ENCODE results near the gene ATXN1. TPM values are rescaled to one million over a fixed set of nuclear protein-coding genes. Genes with fewer than 3 reads are reported as not detected.

ATXN1 gene
- total RNA-seq, 1 experiment from 2014 or later = 10.4 TPM

GRCh38 chr6:16352258-16352635, 409.0 kb downstream of the ATXN1 start:
- no peak for DNase-seq (ENCODE audit: low read depth)

- DNase-seq (ENCODE audit: low read depth) = no peak
Observed at GRCh38 chr6:16349544-16349943, 411.7 kb downstream of the ATXN1 start.

- no peak for DNase-seq (ENCODE audit: low read depth)
Observed at GRCh38 chr6:16346831-16347230, 414.4 kb downstream of the ATXN1 start.

- peak; percentile 85 for DNase-seq (ENCODE audit: low read depth)
Observed at GRCh38 chr6:16345449-16346330, 415.6 kb downstream of the ATXN1 start.

- DNase-seq (ENCODE audit: low read depth) = no peak
Observed at GRCh38 chr6:16344756-16345155, 416.5 kb downstream of the ATXN1 start.

GRCh38 chr6:16343593-16343992, 417.7 kb downstream of the ATXN1 start:
- no peak for DNase-seq (ENCODE audit: low read depth)

GRCh38 chr6:16339265-16339587, 422.0 kb downstream of the ATXN1 start:
- DNase-seq (ENCODE audit: low read depth) = no peak

- DNase-seq (ENCODE audit: low read depth) = peak; percentile 98
Observed at GRCh38 chr6:16338577-16339264, 422.5 kb downstream of the ATXN1 start.

GRCh38 chr6:16337295-16337975, 423.8 kb downstream of the ATXN1 start:
- DNase-seq (ENCODE audit: low read depth) = no peak

- DNase-seq (ENCODE audit: low read depth) = no peak
Observed at GRCh38 chr6:16336911-16337294, 424.4 kb downstream of the ATXN1 start.

- no peak for DNase-seq (ENCODE audit: low read depth)
Observed at GRCh38 chr6:16336056-16336818, 425.0 kb downstream of the ATXN1 start.

- no peak for DNase-seq (ENCODE audit: low read depth)
Observed at GRCh38 chr6:16335176-16335575, 426.1 kb downstream of the ATXN1 start.

GRCh38 chr6:16334671-16335070, 426.6 kb downstream of the ATXN1 start:
- peak; percentile 87 for DNase-seq (ENCODE audit: low read depth)

GRCh38 chr6:16333580-16333979, 427.7 kb downstream of the ATXN1 start:
- DNase-seq (ENCODE audit: low read depth) = peak; percentile 58

- peak; percentile 66 for DNase-seq (ENCODE audit: low read depth)
Observed at GRCh38 chr6:16332175-16332542, 429.1 kb downstream of the ATXN1 start.

GRCh38 chr6:16331384-16332174, 429.7 kb downstream of the ATXN1 start:
- peak; percentile 69 for DNase-seq (ENCODE audit: low read depth)

- no peak for DNase-seq (ENCODE audit: low read depth)
Observed at GRCh38 chr6:16329233-16329632, 432.0 kb downstream of the ATXN1 start.

GRCh38 chr6:16327777-16328325, 433.4 kb downstream of the ATXN1 start:
- no peak for DNase-seq (ENCODE audit: low read depth)

- DNase-seq (ENCODE audit: low read depth) = no peak
Observed at GRCh38 chr6:16326971-16327776, 434.1 kb downstream of the ATXN1 start.

GRCh38 chr6:16326531-16326930, 434.7 kb downstream of the ATXN1 start:
- DNase-seq (ENCODE audit: low read depth) = no peak

Data from HT1080 (cell line).